NCI-H69 (cell line): ENCODE measurements around the gene MAP2K7.

Experiments used
- DNase-seq: peaks from one replicate; lab custom pipeline; 2025; lab: John Stamatoyannopoulos, UW

Gene MAP2K7

GRCh38 chr19:7963566-7963965 lies 59.9 kb downstream of the MAP2K7 start:
- DNase-seq, result no peak
